A549 (cell line): Measurements from ENCODE around the gene DOCK6. TPM values are rescaled to one million over a fixed set of nuclear protein-coding genes. Genes with fewer than 3 reads are reported as not detected.

Source experiments
- ATAC-seq, 2 experiments: fragments of 200-7000 bp in 1 of 2; fragments of >200 bp in 1 of 2; cut with Nextera tagmentation in 1 of 2; cut with Tn5 transposase in 1 of 2; 3 replicates each; pipeline versions ENCODE4 v1.8.0 to v1.9.1; 2018 to 2020; ENCODE audit warnings: mild to moderate bottlenecking in 1 of 2, moderate library complexity in 1 of 2
- CTCF ChIA-PET: fragments of 300-600 bp; sonication (Branson Sonifier 250); formaldehyde crosslinking; extraction: SDS; loops from one replicate; lab custom pipeline; 2021; ENCODE audit warnings: antibody characterized with exemption, inconsistent platforms; lab: Yijun Ruan, JAX
- POLR2A ChIA-PET: fragments of 350-600 bp; formaldehyde crosslinking; extraction: SDS; loops from one replicate; lab custom pipeline; 2021; ENCODE audit warnings: antibody characterized with exemption, inconsistent platforms; lab: Yijun Ruan, JAX
- DNase-seq, 2 experiments: peaks; one replicate each; pipeline versions ENCODE4 v3.0.0 to v3.0.0-alpha.2; 2011 to 2016; ENCODE audit warnings: low read depth in 1 of 2, low spot score in 1 of 2
- FAIRE-seq: peaks from 2 replicates; lab custom pipeline; 2011; peaks lifted over from hg19 to GRCh38; lab: Jason Lieb, UNC
- H3K27ac ChIP-seq, 2 experiments: fragments of >200 bp; sonication (Bioruptor Twin); formaldehyde crosslinking; 3 replicates each; pipeline ENCODE4 v1.5.1; 2016 to 2017
- H3K4me1 ChIP-seq: fragments of >200 bp; sonication (Bioruptor Twin); formaldehyde crosslinking; 3 replicates; pipeline ENCODE4 v1.6.1; 2016
- H3K4me2 ChIP-seq: fragments of >200 bp; sonication (Bioruptor Twin); formaldehyde crosslinking; 3 replicates; pipeline ENCODE4 v1.6.1; 2016
- H3K4me3 ChIP-seq: fragments of >200 bp; sonication (Bioruptor Twin); formaldehyde crosslinking; 3 replicates; pipeline ENCODE4 v1.5.1; 2016
- H3K9me3 ChIP-seq: fragments of >200 bp; sonication (Bioruptor Twin); formaldehyde crosslinking; 3 replicates; pipeline ENCODE4 v1.6.1; 2016
- BHLHE40 ChIP-seq: IDR thresholded peaks from 2 replicates; pipeline ENCODE4 v1.6.1; 2012; ENCODE audit warnings: low read depth, low read length, inconsistent platforms
- CBX2 ChIP-seq: fragments of 200-600 bp; sonication (generic); IDR thresholded peaks from 2 replicates; pipeline ENCODE4 v1.6.1; 2016; ENCODE audit warnings: low read depth, mild to moderate bottlenecking, borderline replicate concordance
- CEBPB ChIP-seq, 2 experiments: fragments of >200 bp in 1 of 2; sonication (Bioruptor Twin) in 1 of 2; formaldehyde crosslinking in 1 of 2; IDR thresholded peaks; 2 replicates each; pipeline ENCODE4 v1.6.1; 2012 to 2016
- EHMT2 ChIP-seq: fragments of 200-600 bp; sonication (generic); IDR thresholded peaks from 2 replicates; pipeline ENCODE4 v1.6.1; 2016; ENCODE audit warnings: antibody characterized with exemption, low read depth, mild to moderate bottlenecking, moderate library complexity
- FOSB ChIP-seq: fragments of 250-450 bp; sonication (Bioruptor Pico); IDR thresholded peaks from 2 replicates; pipeline ENCODE4 v1.5.0; 2020; ENCODE audit warnings: mild to moderate bottlenecking, moderate library complexity
- FOSL2 ChIP-seq, 2 experiments: fragments of 450-650 bp in 1 of 2; fragments of >200 bp in 1 of 2; sonication (Bioruptor Twin) in 1 of 2; formaldehyde crosslinking; IDR thresholded peaks; 2 replicates each; pipeline versions ENCODE4 v1.5.0 to v1.6.1; 2016 to 2020; ENCODE audit warnings: mild to moderate bottlenecking in 1 of 2, moderate library complexity in 1 of 2
- FOXS1 ChIP-seq: fragments of 250-450 bp; sonication (Bioruptor Pico); IDR thresholded peaks from 2 replicates; pipeline ENCODE4 v1.5.0; 2020; ENCODE audit warnings: mild to moderate bottlenecking, moderate library complexity
- HOXB13 ChIP-seq: fragments of 250-450 bp; sonication (Bioruptor Pico); IDR thresholded peaks from 2 replicates; pipeline ENCODE4 v1.5.0; 2020; ENCODE audit warnings: low read depth, mild to moderate bottlenecking, moderate library complexity
- HOXB5 ChIP-seq: fragments of 250-450 bp; sonication (Bioruptor Pico); IDR thresholded peaks from 2 replicates; pipeline ENCODE4 v1.5.0; 2020; ENCODE audit warnings: mild to moderate bottlenecking, moderate library complexity
- KDM5A ChIP-seq: fragments of 200-600 bp; sonication (generic); IDR thresholded peaks from 2 replicates; pipeline ENCODE4 v1.6.1; 2016; ENCODE audit warnings: antibody characterized with exemption, mild to moderate bottlenecking
- MAZ ChIP-seq: fragments of 150-350 bp; IDR thresholded peaks from 2 replicates; pipeline ENCODE4 v1.6.1; 2014; ENCODE audit warnings: antibody characterized with exemption, low read depth, low read length, borderline replicate concordance
- NFE2L2 ChIP-seq: fragments of 150-350 bp; conservative IDR thresholded peaks from 2 replicates; pipeline ENCODE4 v1.6.1; 2014; ENCODE audit warnings: low read length
- NR3C1 ChIP-seq: fragments of >200 bp; sonication (Bioruptor Twin); formaldehyde crosslinking; IDR thresholded peaks from 3 replicates; pipeline ENCODE4 v1.6.1; 2017
- PHF8 ChIP-seq: fragments of 200-600 bp; sonication (generic); IDR thresholded peaks from 2 replicates; pipeline ENCODE4 v1.6.1; 2016; ENCODE audit warnings: low read depth, mild to moderate bottlenecking, antibody characterized with exemption, moderate library complexity, borderline replicate concordance
- POLR2A ChIP-seq: IDR thresholded peaks from 2 replicates; pipeline ENCODE4 v1.6.1; 2012; ENCODE audit warnings: mild to moderate bottlenecking, low read length
- RARB ChIP-seq: fragments of 250-450 bp; sonication (Bioruptor Pico); IDR thresholded peaks from 2 replicates; pipeline ENCODE4 v1.8.0; 2021; ENCODE audit warnings: mild to moderate bottlenecking, moderate library complexity
- SMC3 ChIP-seq: fragments of >200 bp; sonication (Bioruptor Twin); formaldehyde crosslinking; IDR thresholded peaks from 3 replicates; pipeline ENCODE4 v1.6.1; 2018; ENCODE audit warnings: inconsistent platforms
- SREBF2 ChIP-seq: fragments of 450-650 bp; IDR thresholded peaks from 2 replicates; pipeline ENCODE4 v1.6.1; 2014; ENCODE audit warnings: mild to moderate bottlenecking, moderate library complexity
- ZC3H11A ChIP-seq: fragments of 450-650 bp; IDR thresholded peaks from 2 replicates; pipeline ENCODE4 v1.6.1; 2014; ENCODE audit warnings: antibody characterized with exemption, mild to moderate bottlenecking
- WGBS: methylation state at CpG from one replicate; pipeline ENCODE4 v1.1.6; 2017; ENCODE audit errors: missing lambda C conversion rate; 5-methylcytosine and 5-hydroxymethylcytosine counted together
- polyA plus RNA-seq, 4 experiments: library from polyadenylated mRNA; depleted of rRNA in 3 of 4; stranded (reverse); fragments of >200 nt; fragmentation: RNase III in 1 of 4; extraction: RNeasy Plus Mini Kit Qiagen cat#74134 plus additional on column Dnase treatment in 1 of 4; gene quantifications; 2 replicates in 3 of 4; 3 replicates in 1 of 4; pipeline ENCODE4 v1.2.3, GENCODE V29; 2011 to 2017
- TF ChIP-seq, protein P1 (sequence below): fragments of 200-600 bp; sonication (generic); IDR thresholded peaks from 2 replicates; pipeline ENCODE4 v1.6.1; 2016; ENCODE audit warnings: antibody characterized with exemption, mild to moderate bottlenecking, moderate library complexity
- TF ChIP-seq, protein P2 (sequence below): fragments of >200 bp; sonication (Bioruptor Twin); formaldehyde crosslinking; IDR thresholded peaks from 3 replicates; pipeline ENCODE4 v1.6.1; 2016
- TF ChIP-seq, protein P3 (sequence below): fragments of 150-350 bp; IDR thresholded peaks from 2 replicates; pipeline ENCODE4 v1.6.1; 2014; ENCODE audit warnings: low read depth, mild to moderate bottlenecking, low read length

The DOCK6 gene
- polyA plus RNA-seq, 2 of the 4 experiments (the other 2 are of a cell fraction) = 7.6 to 8.0 TPM

DNA sequence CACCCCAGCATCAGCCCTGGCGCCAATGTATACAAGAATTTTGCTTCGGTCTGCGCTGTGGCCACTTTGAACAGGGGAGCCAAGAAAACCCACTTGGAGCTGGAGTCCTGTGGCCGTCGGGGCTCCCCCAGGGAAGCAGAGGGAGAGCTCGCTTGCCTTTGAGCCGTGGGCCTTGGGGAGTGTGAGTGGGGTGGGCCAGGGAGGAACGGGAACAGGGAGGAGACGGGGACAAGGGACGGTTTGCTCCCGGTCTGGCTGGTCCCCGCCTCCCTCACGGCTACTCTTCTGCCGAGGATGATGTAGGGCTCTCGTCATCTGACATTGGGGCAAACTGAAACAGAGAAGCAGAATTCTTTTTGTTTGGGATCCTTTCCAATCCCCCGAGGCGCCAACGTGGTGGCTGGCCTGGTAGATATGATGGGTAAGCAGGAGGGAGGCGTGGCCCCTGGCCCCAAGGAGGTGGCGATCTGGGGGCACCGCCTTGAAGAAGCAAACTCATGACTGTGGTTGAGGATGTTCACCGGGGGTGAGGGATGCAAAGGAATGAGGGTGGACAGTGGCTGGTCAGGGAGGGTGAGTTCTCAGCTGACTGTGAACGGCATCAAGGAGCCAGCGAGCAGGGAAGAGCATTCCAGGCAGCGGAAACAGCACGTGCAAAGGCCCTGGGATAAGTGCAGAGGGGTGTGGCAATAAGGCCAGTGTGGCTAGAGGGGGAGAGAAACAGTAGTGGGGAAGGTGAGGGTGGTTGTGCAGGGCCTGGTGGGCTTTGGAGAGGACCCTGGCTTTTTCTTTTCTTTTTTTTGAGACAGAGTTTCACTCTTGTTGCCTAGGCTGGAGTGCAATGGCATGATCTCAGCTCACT lies 95.8 kb downstream of the DOCK6 start:
- no peak overlapping the region for H3K4me3 ChIP-seq
- no peak overlapping the region for H3K27ac ChIP-seq
- no peak for FAIRE-seq
- no peak for ATAC-seq
- CTCF ChIA-PET = interaction anchor here (1.1 kb wide), 1 partner anchor 131 kb away, joined by 3 read pairs; no protein-coding TSS in a partner anchor
- H3K9me3 ChIP-seq = no peaks in the 10 kb centered on the region
- no peak overlapping the region for H3K4me2 ChIP-seq
- peaks cover 10% of the 10 kb centered on the region; the same call in 2 of the 3 replicates for H3K4me1 ChIP-seq
- POLR2A ChIA-PET = no interaction called here
- DNase-seq = no peak
- TF ChIP-seq FOSB = no peak
- TF ChIP-seq SMC3 = no peak
- TF ChIP-seq, protein P1, sequence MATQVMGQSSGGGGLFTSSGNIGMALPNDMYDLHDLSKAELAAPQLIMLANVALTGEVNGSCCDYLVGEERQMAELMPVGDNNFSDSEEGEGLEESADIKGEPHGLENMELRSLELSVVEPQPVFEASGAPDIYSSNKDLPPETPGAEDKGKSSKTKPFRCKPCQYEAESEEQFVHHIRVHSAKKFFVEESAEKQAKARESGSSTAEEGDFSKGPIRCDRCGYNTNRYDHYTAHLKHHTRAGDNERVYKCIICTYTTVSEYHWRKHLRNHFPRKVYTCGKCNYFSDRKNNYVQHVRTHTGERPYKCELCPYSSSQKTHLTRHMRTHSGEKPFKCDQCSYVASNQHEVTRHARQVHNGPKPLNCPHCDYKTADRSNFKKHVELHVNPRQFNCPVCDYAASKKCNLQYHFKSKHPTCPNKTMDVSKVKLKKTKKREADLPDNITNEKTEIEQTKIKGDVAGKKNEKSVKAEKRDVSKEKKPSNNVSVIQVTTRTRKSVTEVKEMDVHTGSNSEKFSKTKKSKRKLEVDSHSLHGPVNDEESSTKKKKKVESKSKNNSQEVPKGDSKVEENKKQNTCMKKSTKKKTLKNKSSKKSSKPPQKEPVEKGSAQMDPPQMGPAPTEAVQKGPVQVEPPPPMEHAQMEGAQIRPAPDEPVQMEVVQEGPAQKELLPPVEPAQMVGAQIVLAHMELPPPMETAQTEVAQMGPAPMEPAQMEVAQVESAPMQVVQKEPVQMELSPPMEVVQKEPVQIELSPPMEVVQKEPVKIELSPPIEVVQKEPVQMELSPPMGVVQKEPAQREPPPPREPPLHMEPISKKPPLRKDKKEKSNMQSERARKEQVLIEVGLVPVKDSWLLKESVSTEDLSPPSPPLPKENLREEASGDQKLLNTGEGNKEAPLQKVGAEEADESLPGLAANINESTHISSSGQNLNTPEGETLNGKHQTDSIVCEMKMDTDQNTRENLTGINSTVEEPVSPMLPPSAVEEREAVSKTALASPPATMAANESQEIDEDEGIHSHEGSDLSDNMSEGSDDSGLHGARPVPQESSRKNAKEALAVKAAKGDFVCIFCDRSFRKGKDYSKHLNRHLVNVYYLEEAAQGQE = no peak
- TF ChIP-seq FOSL2 (IDR thresholded peaks at IDR 0.05) = no peak
- no peak for TF ChIP-seq FOSL2 (CRISPR knock-in tag; IDR thresholded peaks at IDR 0.05)
- TF ChIP-seq NR3C1 = no peak
- no peak for TF ChIP-seq ZC3H11A
- TF ChIP-seq EHMT2 = no peak
- TF ChIP-seq BHLHE40 = no peak
- no peak for TF ChIP-seq RARB (CRISPR knock-in tag)
- TF ChIP-seq, protein P2, sequence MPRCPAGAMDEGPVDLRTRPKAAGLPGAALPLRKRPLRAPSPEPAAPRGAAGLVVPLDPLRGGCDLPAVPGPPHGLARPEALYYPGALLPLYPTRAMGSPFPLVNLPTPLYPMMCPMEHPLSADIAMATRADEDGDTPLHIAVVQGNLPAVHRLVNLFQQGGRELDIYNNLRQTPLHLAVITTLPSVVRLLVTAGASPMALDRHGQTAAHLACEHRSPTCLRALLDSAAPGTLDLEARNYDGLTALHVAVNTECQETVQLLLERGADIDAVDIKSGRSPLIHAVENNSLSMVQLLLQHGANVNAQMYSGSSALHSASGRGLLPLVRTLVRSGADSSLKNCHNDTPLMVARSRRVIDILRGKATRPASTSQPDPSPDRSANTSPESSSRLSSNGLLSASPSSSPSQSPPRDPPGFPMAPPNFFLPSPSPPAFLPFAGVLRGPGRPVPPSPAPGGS = no peak
- no peak for TF ChIP-seq KDM5A
- no peak for TF ChIP-seq PHF8
- TF ChIP-seq CBX2 = no peak
- TF ChIP-seq, protein P3, sequence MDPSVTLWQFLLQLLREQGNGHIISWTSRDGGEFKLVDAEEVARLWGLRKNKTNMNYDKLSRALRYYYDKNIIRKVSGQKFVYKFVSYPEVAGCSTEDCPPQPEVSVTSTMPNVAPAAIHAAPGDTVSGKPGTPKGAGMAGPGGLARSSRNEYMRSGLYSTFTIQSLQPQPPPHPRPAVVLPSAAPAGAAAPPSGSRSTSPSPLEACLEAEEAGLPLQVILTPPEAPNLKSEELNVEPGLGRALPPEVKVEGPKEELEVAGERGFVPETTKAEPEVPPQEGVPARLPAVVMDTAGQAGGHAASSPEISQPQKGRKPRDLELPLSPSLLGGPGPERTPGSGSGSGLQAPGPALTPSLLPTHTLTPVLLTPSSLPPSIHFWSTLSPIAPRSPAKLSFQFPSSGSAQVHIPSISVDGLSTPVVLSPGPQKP = no peak
- no peak for TF ChIP-seq MAZ
- no peak for TF ChIP-seq CEBPB (IDR thresholded peaks at IDR 0.05)
- TF ChIP-seq POLR2A = no peak
- 86% methylated on average over 26 of the region's 26 CpGs for WGBS

DNA sequence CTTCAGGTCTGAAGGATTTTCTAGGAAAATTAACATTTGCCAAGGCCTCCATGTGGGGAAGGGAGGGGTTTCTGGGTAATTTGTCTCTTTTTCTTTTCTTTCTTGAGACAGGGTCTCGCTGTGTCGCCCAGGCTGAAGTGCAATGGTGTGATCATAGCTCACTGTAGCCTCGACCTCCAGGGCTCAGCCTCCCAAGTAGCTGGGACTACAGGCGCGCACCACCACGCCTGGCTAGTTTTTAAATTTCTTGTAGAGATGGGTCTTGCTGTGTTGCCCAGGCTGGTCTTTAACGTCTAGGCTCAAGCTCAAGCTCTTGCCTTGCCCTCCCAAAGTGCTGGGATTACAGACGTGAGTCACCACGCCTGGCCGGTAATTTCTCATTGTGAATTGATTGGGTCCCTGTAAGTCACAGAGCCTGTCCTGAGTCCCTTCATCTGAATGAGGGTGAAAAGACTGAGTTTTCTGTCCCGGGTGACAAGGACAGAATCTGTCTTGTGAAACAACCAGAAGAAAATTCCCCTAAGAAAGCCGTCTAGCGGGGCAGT lies 96.8 kb downstream of the DOCK6 start:
- ATAC-seq = no peak
- ChIA-PET CTCF (interaction anchor here (1.4 kb wide), 1 partner anchor 39 kb away, joined by 3 read pairs; no protein-coding TSS in a partner anchor), POLR2A (no interaction called here)
- 91% methylated on average over 13 of the region's 13 CpGs for WGBS
- Histone ChIP-seq H3K4me1 (peaks cover 10% of the 10 kb centered on the region; the same call in 2 of the 3 replicates), H3K4me3 (no peak overlapping the region), H3K4me2 (no peak overlapping the region), H3K27ac (no peak overlapping the region), H3K9me3 (0 out of 3 replicates have a peak, but pooled peaks cover under 1% of the 10 kb centered on the region)
- no peak for DNase-seq
- TF ChIP-seq EHMT2 (no peak), FOSB (no peak), PHF8 (no peak), SREBF2 (no peak), NFE2L2 (no peak), CEBPB (IDR thresholded peaks at IDR 0.05) (no peak), ZC3H11A (no peak), FOXS1 (CRISPR knock-in tag) (no peak), HOXB5 (CRISPR knock-in tag) (no peak), HOXB13 (CRISPR knock-in tag) (no peak), KDM5A (no peak)
- no peak for FAIRE-seq
